SK-N-SH treated with all-trans-retinoic acid at 6 μM for 48 hours (cell line): ENCODE data around the gene CDH4.

Experiments used
- ATAC-seq: fragments of 200-7000 bp; cut with Tn5 transposase; 3 replicates; pipeline ENCODE4 v1.9.1; 2020; ENCODE audit warnings: mild to moderate bottlenecking, moderate library complexity
- ARNTL ChIP-seq: fragments of 450-650 bp; formaldehyde crosslinking; IDR thresholded peaks from 2 replicates; pipeline ENCODE4 v1.5.0; 2020; ENCODE audit warnings: low read depth, mild to moderate bottlenecking, moderate library complexity, borderline replicate concordance
- BACH2 ChIP-seq: fragments of 250-450 bp; sonication (Bioruptor Pico); IDR thresholded peaks from 2 replicates; pipeline ENCODE4 v1.9.0; 2021; ENCODE audit warnings: mild to moderate bottlenecking, borderline replicate concordance
- CREB5 ChIP-seq: fragments of 250-450 bp; sonication (Bioruptor Pico); IDR thresholded peaks from 2 replicates; pipeline ENCODE4 v1.5.1; 2020; ENCODE audit warnings: low read depth, mild to moderate bottlenecking, moderate library complexity
- GLIS3 ChIP-seq: fragments of 250-450 bp; sonication (Bioruptor Pico); IDR thresholded peaks from 2 replicates; pipeline ENCODE4 v1.5.0; 2020; ENCODE audit warnings: mild to moderate bottlenecking, moderate library complexity
- ISL1 ChIP-seq: fragments of 250-450 bp; sonication (Bioruptor Pico); IDR thresholded peaks from 2 replicates; pipeline ENCODE4 v2.1.2; 2022; ENCODE audit warnings: mild to moderate bottlenecking, moderate library complexity
- PATZ1 ChIP-seq: fragments of 250-450 bp; sonication (Bioruptor Pico); IDR thresholded peaks from 2 replicates; pipeline ENCODE4 v1.8.0; 2020; ENCODE audit warnings: mild to moderate bottlenecking, moderate library complexity, borderline replicate concordance
- PPARA ChIP-seq: fragments of 250-450 bp; sonication (Bioruptor Pico); IDR thresholded peaks from 2 replicates; pipeline ENCODE4 v1.5.0; 2020; ENCODE audit warnings: mild to moderate bottlenecking, borderline replicate concordance
- SNAI2 ChIP-seq: fragments of 250-450 bp; sonication (Bioruptor Pico); IDR thresholded peaks from 2 replicates; pipeline ENCODE4 v1.5.0; 2020; ENCODE audit warnings: mild to moderate bottlenecking, moderate library complexity
- TCF4 ChIP-seq: fragments of 250-450 bp; sonication (Bioruptor Pico); IDR thresholded peaks from 2 replicates; pipeline ENCODE4 v1.8.0; 2021; ENCODE audit warnings: mild to moderate bottlenecking, moderate library complexity, borderline replicate concordance
- TOX ChIP-seq: fragments of 250-450 bp; sonication (Bioruptor Pico); IDR thresholded peaks from 2 replicates; pipeline ENCODE4 v1.8.0; 2021; ENCODE audit warnings: mild to moderate bottlenecking, moderate library complexity, borderline replicate concordance
- TSHZ2 ChIP-seq: fragments of 250-450 bp; sonication (Bioruptor Pico); IDR thresholded peaks from 2 replicates; pipeline ENCODE4 v1.5.0; 2020; ENCODE audit warnings: mild to moderate bottlenecking, moderate library complexity
- ZC3H10 ChIP-seq: fragments of 250-450 bp; sonication (Bioruptor Pico); IDR thresholded peaks from 2 replicates; pipeline ENCODE4 v1.5.1; 2021; ENCODE audit warnings: mild to moderate bottlenecking, moderate library complexity
- ZFP3 ChIP-seq: fragments of 250-450 bp; sonication (Bioruptor Pico); IDR thresholded peaks from 2 replicates; pipeline ENCODE4 v1.5.0; 2020; ENCODE audit warnings: mild to moderate bottlenecking, moderate library complexity
- ZNF565 ChIP-seq: fragments of 450-650 bp; formaldehyde crosslinking; conservative IDR thresholded peaks from 2 replicates; pipeline ENCODE4 v1.5.0; 2020; ENCODE audit warnings: low read depth, mild to moderate bottlenecking, moderate library complexity
- ZNF8 ChIP-seq: fragments of 450-650 bp; formaldehyde crosslinking; IDR thresholded peaks from 2 replicates; pipeline ENCODE4 v1.5.0; 2020; ENCODE audit warnings: mild to moderate bottlenecking, moderate library complexity

CDH4 gene

GRCh38 chr20:61252601-61253263, 671 bp downstream of the CDH4 start:
- ATAC-seq, result no peak
- TF ChIP-seq TOX (CRISPR knock-in tag) (no peak), ZNF8 (CRISPR knock-in tag) (no peak), PATZ1 (CRISPR knock-in tag) (no peak), GLIS3 (no peak)

GRCh38 chr20:61253264-61253639, 1.2 kb downstream of the CDH4 start:
- no peak for TF ChIP-seq TOX (CRISPR knock-in tag)
- TF ChIP-seq TCF4 (CRISPR knock-in tag), result no peak
- no peak for TF ChIP-seq PATZ1 (CRISPR knock-in tag)
- TF ChIP-seq BACH2 (CRISPR knock-in tag), result no peak
- TF ChIP-seq ZFP3 (CRISPR knock-in tag), result no peak
- no peak for ATAC-seq

- ATAC-seq, result no peak
- no peak for TF ChIP-seq ZFP3 (CRISPR knock-in tag)
- TF ChIP-seq CREB5 (CRISPR knock-in tag), result no peak
- no peak for TF ChIP-seq ZC3H10 (CRISPR knock-in tag)
- TF ChIP-seq ARNTL (CRISPR knock-in tag), result no peak
- no peak for TF ChIP-seq ZNF8 (CRISPR knock-in tag)
- TF ChIP-seq ZNF565, result no peak
- TF ChIP-seq PATZ1 (CRISPR knock-in tag), result no peak
- no peak for TF ChIP-seq TCF4 (CRISPR knock-in tag)
- no peak for TF ChIP-seq SNAI2 (CRISPR knock-in tag)
- no peak for TF ChIP-seq PPARA
- TF ChIP-seq ISL1 (CRISPR knock-in tag), result no peak
- TF ChIP-seq TSHZ2, result no peak
- TF ChIP-seq, all 23 proteins: peak for 0
These were observed 1.8 kb downstream of the CDH4 start for GRCh38 chr20:61253640-61254511.
